GM19467 (cell line): ENCODE data around the gene PLCB1.

ENCODE experiments used
- ATAC-seq: cut with Tn5 transposase; IDR thresholded peaks from one replicate; pipeline ENCODE4 v1.9.1; 2021; ENCODE audit warnings: mild to moderate bottlenecking, moderate library complexity; ENCODE audit not compliant: unreplicated experiment

PLCB1 gene

DNA sequence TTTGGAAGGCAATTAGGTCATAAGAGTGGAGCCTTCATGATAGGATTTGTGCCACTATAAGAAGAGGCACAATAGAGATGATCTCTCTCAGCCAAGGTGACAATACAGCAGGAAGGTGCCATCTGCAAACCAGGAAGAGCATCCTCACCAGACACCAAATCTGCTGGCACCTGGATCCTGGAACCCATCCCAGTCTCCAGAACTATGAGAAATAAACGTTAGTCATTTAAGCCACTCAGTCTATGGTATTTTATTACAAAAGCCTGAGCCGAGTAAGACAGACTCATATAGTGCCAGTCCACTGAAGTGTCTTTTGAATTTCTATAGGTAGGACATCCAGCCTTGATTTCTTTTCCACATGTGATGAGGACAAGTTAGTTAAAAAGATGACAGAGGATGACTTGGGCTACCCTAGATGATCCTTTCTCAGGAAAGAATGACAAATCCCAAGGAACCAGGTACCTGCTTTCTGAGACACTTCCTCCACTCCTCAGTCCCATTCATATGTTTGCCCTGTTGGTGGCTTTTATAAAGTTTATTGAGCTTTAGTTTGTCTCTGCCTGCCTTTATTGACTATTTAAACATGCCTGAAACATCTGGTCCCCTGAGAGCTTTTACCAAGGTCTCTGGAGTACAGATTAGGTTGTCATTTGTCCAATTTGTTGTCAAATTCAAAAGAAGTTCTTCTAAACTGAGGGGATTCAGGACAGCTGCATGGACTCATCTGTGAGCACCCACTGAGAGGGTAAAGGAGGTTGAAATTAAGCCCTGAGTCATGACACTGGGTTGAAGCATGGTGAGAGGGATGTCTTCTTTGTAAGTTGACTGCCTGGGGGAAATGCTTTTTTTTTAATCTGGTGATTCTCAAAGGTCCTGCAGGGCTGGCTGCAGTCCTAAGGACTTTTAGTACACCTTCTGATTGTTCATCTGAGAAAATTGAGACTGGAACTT, 771.9 kb downstream of the PLCB1 start:
- no peak for ATAC-seq

DNA sequence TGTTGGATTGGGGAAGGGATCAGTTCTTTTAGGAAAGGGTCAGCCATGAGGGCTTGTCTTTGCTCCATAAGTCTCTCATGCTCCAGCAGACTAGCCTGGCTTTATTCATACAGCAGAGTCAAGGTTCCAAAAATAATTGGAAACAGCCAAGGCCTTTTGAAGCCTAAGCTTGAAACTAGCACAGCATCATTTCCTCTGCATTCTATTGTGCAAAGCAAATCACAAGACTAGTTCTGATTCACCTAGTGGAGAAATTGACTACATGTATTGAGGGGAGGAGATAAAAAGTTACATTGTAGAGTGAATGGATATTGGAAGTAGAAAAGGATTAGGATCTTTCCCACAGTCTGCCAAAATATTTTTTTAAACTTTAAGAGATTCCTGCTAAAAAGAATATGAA, 777.5 kb downstream of the PLCB1 start:
- ATAC-seq: no peak

DNA sequence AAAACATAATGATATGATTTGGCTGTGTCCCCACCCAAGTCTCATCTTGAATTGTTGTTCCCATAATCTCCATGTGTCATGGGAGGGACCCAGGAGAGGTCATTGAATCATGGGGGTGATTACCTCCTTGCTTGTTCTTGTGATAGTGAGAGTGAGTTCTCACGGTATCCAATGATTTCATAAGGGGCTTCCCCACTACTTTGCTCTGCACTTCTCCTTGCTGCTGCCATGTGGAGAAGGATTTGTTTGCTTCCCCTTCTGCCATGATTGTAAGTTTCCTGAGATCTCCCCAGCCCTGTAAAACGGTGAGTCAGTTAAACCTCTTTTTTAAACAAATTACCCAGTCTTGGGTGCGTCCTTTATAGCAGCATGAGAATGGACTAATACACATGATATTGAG, 780.0 kb downstream of the PLCB1 start:
- no peak for ATAC-seq

DNA sequence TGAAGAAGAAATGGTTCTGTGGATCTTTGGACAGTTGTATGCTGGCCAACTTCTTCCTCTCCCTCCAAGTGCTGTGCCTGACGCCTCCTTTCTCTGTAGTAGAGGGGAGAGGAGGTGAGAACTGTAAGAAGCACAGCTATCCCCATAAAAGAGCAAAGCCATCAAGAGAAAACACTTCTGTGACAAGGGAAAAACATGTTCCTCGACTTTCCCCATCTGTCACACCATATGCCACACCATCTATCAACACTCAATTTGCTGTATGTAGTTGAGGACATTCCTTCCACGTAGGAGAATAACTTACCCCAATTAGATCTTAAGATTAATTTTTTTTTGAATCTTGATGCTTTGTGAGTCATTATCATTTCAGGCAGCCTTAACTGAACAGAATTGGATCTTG, 780.7 kb downstream of the PLCB1 start:
- no peak for ATAC-seq

DNA sequence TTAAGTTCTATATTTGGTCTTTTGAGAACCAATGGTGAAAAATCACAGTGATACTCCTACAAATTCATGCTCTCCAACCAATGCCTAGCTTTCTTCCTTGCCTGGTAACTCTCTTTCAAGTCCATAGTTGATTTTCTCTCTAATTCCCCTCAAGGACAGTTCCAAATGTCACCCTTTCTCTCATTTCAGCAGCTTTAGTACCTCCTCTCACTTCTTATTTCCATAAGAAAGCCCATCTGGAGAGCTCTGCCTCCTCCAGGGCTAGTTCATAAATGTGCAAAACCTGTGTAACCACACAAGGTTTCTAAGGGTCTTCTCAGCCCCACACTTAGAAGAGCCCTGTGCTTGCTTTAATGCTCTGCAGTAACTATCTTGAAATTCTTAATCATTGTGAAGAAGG, 781.4 kb downstream of the PLCB1 start:
- ATAC-seq: no peak

DNA sequence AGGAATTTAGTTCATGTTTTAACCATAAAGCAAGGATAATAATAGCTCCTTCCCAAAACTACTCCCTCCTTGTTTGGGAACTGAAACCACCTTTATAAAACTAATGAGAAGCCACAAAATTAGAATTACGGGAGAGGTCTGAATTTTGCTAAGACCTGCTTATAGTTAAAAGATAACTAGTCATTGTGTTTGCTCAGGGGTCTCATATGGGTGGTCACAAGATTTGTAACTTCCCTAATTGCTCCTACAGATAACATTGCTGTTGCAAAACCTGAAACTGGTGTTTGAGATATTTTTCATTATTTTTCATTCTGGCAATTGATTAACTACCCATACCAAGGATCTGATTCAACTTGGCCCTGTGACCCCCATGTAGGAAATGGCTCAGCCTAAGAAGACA, 782.4 kb downstream of the PLCB1 start:
- ATAC-seq: no peak

DNA sequence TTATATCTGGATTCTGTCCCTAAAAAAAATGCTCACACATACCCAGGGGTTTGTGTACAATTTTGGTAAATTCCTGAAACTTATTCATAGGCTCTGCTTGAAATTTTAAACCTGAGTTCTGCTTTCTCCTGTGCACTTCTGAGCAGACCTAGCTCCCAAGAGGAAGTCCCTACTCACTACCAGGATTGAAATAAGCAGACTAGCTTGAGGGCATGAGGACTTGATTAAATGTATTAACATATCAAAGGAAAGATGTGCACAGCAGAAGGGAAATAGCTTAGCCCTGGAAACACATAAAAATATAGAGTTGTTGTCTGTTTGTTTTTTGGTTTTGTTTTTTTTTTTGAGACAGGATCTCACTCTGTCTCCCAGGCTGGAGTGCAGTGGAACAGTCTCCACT, 785.0 kb downstream of the PLCB1 start:
- no peak for ATAC-seq

DNA sequence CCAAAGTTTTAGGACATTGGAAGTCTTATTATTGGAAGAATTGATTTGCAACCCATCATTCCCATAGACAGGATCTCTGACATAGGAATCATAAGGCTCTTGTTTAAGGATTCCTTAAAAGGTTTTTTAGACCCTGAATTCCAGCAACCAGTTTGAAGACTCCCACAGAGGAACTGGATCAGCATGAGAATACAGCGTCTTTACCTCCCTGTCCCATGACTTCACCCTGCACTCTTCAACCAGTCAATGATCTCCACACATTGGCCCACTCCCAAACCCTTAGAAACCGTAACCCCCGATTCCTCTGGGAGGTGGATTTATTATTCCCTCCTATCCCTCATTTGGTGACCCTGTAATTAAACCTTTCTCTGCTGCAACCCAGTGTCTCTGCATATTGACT, 786.1 kb downstream of the PLCB1 start:
- ATAC-seq: no peak

DNA sequence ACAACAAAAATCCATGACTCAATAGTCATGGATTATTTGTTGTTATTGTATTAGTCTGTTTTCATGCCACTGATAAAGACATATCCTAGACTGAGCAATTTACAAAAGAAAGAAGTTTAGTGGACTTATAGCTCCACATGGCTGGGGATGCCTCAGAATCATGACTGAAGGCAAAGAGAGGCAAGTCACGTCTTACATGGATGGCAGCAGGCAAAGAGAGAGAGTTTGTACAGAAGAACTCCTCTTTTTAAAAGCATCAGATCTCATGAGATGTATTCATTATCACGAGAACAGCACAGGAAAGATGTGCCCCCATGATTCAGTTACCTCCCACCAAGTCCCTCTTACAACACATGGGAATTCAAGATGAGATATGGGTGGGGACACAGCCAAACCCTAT, 792.5 kb downstream of the PLCB1 start:
- no peak for ATAC-seq

DNA sequence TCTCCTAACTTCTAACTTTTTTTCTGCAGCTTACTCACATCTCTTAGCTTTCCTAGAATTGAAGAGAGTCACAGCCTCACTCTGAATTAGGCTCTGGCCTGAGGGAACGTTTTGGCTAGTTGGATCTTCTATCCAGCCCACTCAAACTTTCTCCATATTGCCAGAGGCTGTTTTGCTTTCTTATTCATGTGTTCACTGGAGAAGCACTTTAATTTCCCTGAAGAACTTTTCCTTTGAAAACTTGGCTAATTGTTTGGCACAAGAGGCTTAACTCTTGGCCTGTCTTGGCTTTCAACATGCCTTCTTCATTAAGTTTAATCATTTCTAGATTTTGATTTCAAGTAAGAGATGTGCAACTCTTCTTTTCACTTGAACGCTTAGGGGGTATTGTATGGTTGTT, 798.7 kb downstream of the PLCB1 start:
- no peak for ATAC-seq

DNA sequence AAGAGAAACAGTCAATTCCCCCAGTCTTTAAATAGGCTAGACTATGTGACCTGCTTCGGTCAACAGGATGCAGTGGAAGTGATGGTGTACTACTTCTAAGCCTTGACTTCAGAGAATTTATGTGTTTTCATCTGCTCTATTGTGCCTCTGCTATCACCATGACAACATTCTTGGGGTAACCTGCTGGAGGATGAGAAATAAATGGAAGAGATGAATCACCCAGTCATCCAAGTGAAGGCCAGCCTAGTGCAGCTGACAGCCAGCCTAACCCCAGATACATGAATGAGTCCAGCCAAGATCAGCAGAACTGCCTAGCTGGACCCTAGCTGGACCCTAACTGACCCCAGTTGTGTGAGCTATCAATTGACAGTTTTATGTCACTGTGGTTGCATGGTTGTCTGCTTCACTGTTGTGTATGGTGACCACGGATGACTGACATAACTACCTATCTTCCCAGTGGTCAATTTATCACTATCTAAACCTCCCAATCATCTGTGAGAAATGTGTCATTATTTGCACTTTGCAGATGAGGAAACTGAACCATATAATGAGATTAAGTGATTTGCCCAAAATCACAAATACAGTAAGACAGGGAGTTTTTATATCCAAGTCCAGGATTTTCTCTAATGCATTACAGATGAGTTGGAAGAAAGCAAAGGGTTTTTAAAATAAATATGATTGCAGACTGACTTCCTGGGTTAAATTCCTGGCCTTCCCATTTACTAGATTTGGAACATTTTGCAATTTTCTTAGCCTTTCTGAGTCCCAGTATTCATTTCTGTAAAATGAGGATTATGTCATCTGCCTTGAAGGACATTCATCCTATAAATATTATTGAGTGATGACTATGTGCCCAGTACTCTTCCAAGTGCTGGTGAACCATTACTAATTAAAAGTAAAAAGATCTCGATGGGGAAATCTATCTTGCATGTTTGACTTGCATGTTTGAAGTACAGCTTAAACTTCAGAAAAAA, 800.4 kb downstream of the PLCB1 start:
- no peak for ATAC-seq

DNA sequence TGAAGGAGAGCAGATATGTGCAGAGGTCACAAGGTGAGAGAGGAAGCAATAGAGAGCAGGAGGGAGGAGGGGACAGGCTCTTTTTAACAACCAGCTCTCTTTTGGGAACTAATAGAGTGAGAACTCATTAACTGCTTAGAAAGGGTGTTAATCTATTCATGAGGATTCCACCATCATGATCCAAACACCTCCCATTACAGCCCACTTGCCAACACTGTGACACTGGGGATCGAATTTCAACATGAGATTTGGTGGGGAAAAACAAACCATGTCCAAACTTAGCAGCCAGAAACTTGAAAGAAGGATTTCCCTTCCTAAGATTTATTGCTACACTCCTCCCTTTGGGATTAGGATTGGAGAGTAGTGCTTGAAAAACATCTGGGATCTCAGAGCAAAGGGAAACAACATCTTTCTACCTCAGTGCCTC, 801.3 kb downstream of the PLCB1 start:
- ATAC-seq: no peak

DNA sequence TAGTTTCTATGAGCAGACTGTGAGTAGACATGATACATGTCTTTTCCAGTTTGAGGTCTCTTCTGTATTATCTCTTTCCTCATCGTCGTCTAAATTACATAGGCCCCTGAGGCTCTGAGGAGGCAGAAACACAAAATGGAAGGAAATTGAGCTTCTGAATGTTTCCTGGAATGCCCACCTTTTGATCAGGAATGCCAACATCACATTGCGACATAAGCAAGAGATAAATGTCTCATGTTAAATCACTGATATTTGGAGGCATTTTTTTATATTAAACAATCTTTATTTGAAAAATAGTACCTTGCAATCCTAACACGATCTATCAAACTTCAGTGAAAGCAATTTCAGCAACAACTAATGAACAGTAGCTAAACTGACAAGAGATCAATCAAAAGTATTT, 802.3 kb downstream of the PLCB1 start:
- no peak for ATAC-seq
